AG09309 (cell line): ENCODE measurements around the gene FEM1A.
"Not testable (repeated sequence)": the region's sequence is repeated elsewhere in the genome, so short reads cannot be mapped to it uniquely, and the experiment has no call there.

Experiments
- DNase-seq: peaks from one replicate; pipeline ENCODE4 v3.0.0-alpha.2; 2010; ENCODE audit warnings: low read depth
- H3K4me3 ChIP-seq: 2 replicates; pipeline ENCODE4 v1.5.1; 2011; ENCODE audit warnings: mild to moderate bottlenecking, low read depth, low read length, moderate library complexity; ENCODE audit not compliant: control insufficient read depth
- CTCF ChIP-seq: IDR thresholded peaks from 2 replicates; pipeline ENCODE4 v1.5.1; 2011; ENCODE audit warnings: mild to moderate bottlenecking, low read depth, low read length, inconsistent platforms; ENCODE audit not compliant: insufficient read depth, control insufficient read depth; ENCODE audit errors: missing control alignments

The FEM1A gene

GRCh38 chr19:4792866-4793195 is 1.3 kb downstream of the FEM1A start:
- peak overlapping the region; percentile 75 for H3K4me3 ChIP-seq

GRCh38 chr19:4793278-4793677 is 1.7 kb downstream of the FEM1A start:
- H3K4me3 ChIP-seq, DNase-seq: not testable (repeated sequence)

More at GRCh38 chr19:4792866-4793195, 1.3 kb downstream of the FEM1A start:
- not testable (repeated sequence) for DNase-seq

GRCh38 chr19:4794971-4795370 is 3.4 kb downstream of the FEM1A start:
- no peak overlapping the region for H3K4me3 ChIP-seq
- no peak for TF ChIP-seq CTCF
- DNase-seq: no peak

- TF ChIP-seq CTCF: no peak
- H3K4me3 ChIP-seq: no peak overlapping the region
- no peak for DNase-seq
Measured at GRCh38 chr19:4795400-4795799, 3.9 kb downstream of the FEM1A start.

GRCh38 chr19:4800591-4801081 is 9.1 kb downstream of the FEM1A start:
- no peak for TF ChIP-seq CTCF
- no peak for DNase-seq
- H3K4me3 ChIP-seq: no peak overlapping the region

GRCh38 chr19:4801085-4801619 is 9.6 kb downstream of the FEM1A start:
- no peak for TF ChIP-seq CTCF
- no peak overlapping the region for H3K4me3 ChIP-seq
- no peak for DNase-seq

GRCh38 chr19:4802711-4803110 is 11.2 kb downstream of the FEM1A start:
- TF ChIP-seq CTCF: no peak
- no peak for DNase-seq
- no peak overlapping the region for H3K4me3 ChIP-seq
